ENCODE data around the gene ZNF227.

GRCh38 chr19:44163789-44164188 lies 48.5 kb upstream of the ZNF227 start:
- TF ChIP-seq CTCF (conservative IDR thresholded peaks at IDR 0.05): no peak
- no peak for TF ChIP-seq EZH2 (IDR thresholded peaks at IDR 0.05; ENCODE audit: low read depth)

Measured in PC-9 (cell line).